ENCODE results near the gene TXNRD2.

TXNRD2 gene

GRCh38 chr22:19964701-19965386, 23.2 kb upstream of the TXNRD2 start:
- H3K4me3 ChIP-seq (ENCODE audit: low read depth, low read length) = no peak overlapping the region
- TF ChIP-seq, protein P1, sequence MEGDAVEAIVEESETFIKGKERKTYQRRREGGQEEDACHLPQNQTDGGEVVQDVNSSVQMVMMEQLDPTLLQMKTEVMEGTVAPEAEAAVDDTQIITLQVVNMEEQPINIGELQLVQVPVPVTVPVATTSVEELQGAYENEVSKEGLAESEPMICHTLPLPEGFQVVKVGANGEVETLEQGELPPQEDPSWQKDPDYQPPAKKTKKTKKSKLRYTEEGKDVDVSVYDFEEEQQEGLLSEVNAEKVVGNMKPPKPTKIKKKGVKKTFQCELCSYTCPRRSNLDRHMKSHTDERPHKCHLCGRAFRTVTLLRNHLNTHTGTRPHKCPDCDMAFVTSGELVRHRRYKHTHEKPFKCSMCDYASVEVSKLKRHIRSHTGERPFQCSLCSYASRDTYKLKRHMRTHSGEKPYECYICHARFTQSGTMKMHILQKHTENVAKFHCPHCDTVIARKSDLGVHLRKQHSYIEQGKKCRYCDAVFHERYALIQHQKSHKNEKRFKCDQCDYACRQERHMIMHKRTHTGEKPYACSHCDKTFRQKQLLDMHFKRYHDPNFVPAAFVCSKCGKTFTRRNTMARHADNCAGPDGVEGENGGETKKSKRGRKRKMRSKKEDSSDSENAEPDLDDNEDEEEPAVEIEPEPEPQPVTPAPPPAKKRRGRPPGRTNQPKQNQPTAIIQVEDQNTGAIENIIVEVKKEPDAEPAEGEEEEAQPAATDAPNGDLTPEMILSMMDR (IDR thresholded peaks at IDR 0.05; ENCODE audit: low read depth, low read length) = no peak

DNA sequence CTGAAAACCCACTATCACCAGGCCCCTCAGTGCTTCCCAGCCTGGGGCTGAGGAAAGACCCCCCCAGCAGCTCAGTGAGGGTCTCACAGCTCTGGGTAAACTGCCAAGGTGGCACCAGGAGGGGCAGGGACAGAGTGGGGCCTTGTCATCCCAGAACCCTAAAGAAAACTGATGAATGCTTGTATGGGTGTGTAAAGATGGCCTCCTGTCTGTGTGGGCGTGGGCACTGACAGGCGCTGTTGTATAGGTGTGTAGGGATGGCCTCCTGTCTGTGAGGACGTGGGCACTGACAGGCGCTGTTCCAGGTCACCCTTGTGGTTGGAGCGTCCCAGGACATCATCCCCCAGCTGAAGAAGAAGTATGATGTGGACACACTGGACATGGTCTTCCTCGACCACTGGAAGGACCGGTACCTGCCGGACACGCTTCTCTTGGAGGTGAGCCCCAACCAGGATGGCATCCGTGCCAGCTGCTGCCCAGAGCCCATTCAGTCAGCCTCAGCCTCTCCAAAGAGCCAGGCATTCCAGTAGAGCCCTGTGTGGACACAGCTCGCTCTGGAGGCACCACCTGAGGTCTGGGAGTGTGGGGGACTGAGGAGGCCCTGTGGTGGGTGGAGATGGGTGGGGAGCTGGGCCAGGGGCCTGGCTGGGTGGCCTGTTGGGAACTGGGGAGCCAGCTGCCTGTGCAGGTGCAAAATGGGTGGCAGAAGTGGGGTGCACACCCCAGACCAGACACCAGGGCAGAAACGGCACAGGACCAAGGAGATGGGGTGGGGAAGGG, 22.4 kb upstream of the TXNRD2 start:
- H3K4me3 ChIP-seq (ENCODE audit: low read depth, low read length) = no peak overlapping the region
- TF ChIP-seq, protein P1 (IDR thresholded peaks at IDR 0.05; ENCODE audit: low read depth, low read length) = no peak

- TF ChIP-seq, protein P1 (IDR thresholded peaks at IDR 0.05; ENCODE audit: low read depth, low read length) = no peak
- no peak overlapping the region for H3K4me3 ChIP-seq (ENCODE audit: low read depth, low read length)
These were observed 21.5 kb upstream of the TXNRD2 start for GRCh38 chr22:19962909-19963806.

- no peak overlapping the region for H3K4me3 ChIP-seq (ENCODE audit: low read depth, low read length)
- TF ChIP-seq, protein P1 (IDR thresholded peaks at IDR 0.05; ENCODE audit: low read depth, low read length) = peak; percentile 61
These were observed 20.8 kb upstream of the TXNRD2 start for GRCh38 chr22:19962246-19962908.

- no peak overlapping the region for H3K4me3 ChIP-seq (ENCODE audit: low read depth, low read length)
These were observed 20.2 kb upstream of the TXNRD2 start for GRCh38 chr22:19961868-19962245.

DNA sequence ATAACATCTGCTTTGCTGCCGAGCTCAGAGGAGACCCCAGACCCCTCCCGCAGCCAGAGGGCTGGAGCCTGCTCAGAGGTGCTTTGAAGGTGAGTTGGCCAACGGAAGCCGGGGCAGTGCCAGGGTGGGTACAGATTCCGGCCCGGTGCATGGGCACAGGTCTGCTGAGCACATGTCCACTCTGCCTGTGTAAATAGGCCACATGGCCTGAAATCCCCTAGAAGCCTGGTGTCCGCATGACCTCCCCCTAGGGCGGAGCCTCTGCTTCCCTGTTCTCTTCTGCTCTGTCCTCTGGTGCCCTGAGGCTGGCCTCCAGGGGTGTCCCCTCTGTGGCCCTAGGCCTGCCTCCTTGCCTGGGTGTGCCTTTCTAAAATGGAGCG, 19.6 kb upstream of the TXNRD2 start:
- H3K4me3 ChIP-seq (ENCODE audit: low read depth, low read length) = no peak overlapping the region
- TF ChIP-seq, protein P1 (IDR thresholded peaks at IDR 0.05; ENCODE audit: low read depth, low read length) = no peak

More at GRCh38 chr22:19961868-19962245, 20.2 kb upstream of the TXNRD2 start:
- TF ChIP-seq, protein P1 (IDR thresholded peaks at IDR 0.05; ENCODE audit: low read depth, low read length) = no peak

Data from WI38 (cell line).